ENCODE data around the gene CPEB2. TPM values are rescaled to one million over a fixed set of nuclear protein-coding genes. Genes with fewer than 3 reads are reported as not detected.

CPEB2 gene
- total and polyA plus RNA-seq, 10 of the 15 experiments (the other 5 are each of a cell fraction or from before 2014, with no cell fraction given), result 0.73 to 8.3 (median 3.7) TPM

- Histone ChIP-seq H3K4me2 (ENCODE audit: control insufficient read depth, insufficient read depth) (no peak overlapping the region), H3K27ac (ENCODE audit: control insufficient read depth, insufficient read depth) (no peak overlapping the region), H3K36me3 (ENCODE audit: control insufficient read depth in 2 of 2, insufficient read depth in 2 of 2, low read length in 1 of 2) (no peaks in the 10 kb centered on the region), H3K4me3 (no peak overlapping the region), H3K9ac (ENCODE audit: control insufficient read depth, insufficient read depth, low read length) (no peak overlapping the region), H3K79me2 (ENCODE audit: control insufficient read depth, insufficient read depth, low read length) (no peaks in the 10 kb centered on the region), H4K20me1 (ENCODE audit: control insufficient read depth, insufficient read depth) (no peaks in the 10 kb centered on the region), H3K9me3 (replicated peaks; ENCODE audit: control insufficient read depth, insufficient read depth, low read length) (no peaks in the 10 kb centered on the region), H3K27me3 (replicated peaks in 1 of 2; ENCODE audit: control insufficient read depth in 2 of 2, insufficient read depth in 2 of 2, low read length in 1 of 2) (no peaks in the 10 kb centered on the region), H2AFZ (ENCODE audit: control insufficient read depth, low read depth, low read length) (no peak overlapping the region), H3K4me1 (ENCODE audit: control insufficient read depth, insufficient read depth, low read length) (no peaks in the 10 kb centered on the region)
- DNase-seq (ENCODE audit: low read depth, low spot score), result no peak
- ChIA-PET POLR2A (interaction anchor here (0.5 kb wide), 1 partner anchor 668 kb away, joined by 3 read pairs; no protein-coding TSS in a partner anchor), SMC1A (ENCODE audit: uncharacterized antibody, unreplicated experiment) (interaction anchor here (0.9 to 1.1 kb wide), 2 partner anchors 14 to 67 kb away, joined by 3 to 4 read pairs; no protein-coding TSS in a partner anchor), CTCF (interaction anchor here (1.1 kb wide), 1 partner anchor 15 kb away, joined by 3 read pairs; no protein-coding TSS in a partner anchor), RAD21 (ENCODE audit: unreplicated experiment) (no interaction called here)
- no TSS peak for BruUV-seq (replicated peaks)
- FAIRE-seq, result no peak
- no peak for TF ChIP-seq ATF2 (IDR thresholded peaks at IDR 0.05; ENCODE audit: low read length)
- no peak for TF ChIP-seq RAD51 (IDR thresholded peaks at IDR 0.05)
- TF ChIP-seq IRF4 (IDR thresholded peaks at IDR 0.05; ENCODE audit: low read depth, low read length), result no peak
- TF ChIP-seq CHD4 (IDR thresholded peaks at IDR 0.05), result no peak
- no peak for TF ChIP-seq SMAD5 (IDR thresholded peaks at IDR 0.05; ENCODE audit: low read depth)
- no peak for TF ChIP-seq POLR2A (IDR thresholded peaks at IDR 0.05; ENCODE audit: low read depth, low read length)
- no peak for TF ChIP-seq ZNF592 (IDR thresholded peaks at IDR 0.05)
- no peak for TF ChIP-seq SMARCA5 (IDR thresholded peaks at IDR 0.05)
- no peak for TF ChIP-seq SREBF2 (IDR thresholded peaks at IDR 0.05; ENCODE audit: low read length)
- TF ChIP-seq SKIL (IDR thresholded peaks at IDR 0.05; ENCODE audit: low read depth, poor library complexity, severe bottlenecking), result no peak
- TF ChIP-seq CBFB (IDR thresholded peaks at IDR 0.05; ENCODE audit: low read depth), result no peak
- no peak for TF ChIP-seq FOXM1 (IDR thresholded peaks at IDR 0.05; ENCODE audit: low read depth, low read length)
- no peak for TF ChIP-seq ZSCAN29 (IDR thresholded peaks at IDR 0.05)
- TF ChIP-seq BHLHE40 (IDR thresholded peaks at IDR 0.05; ENCODE audit: borderline replicate concordance in 1 of 2, low read depth in 2 of 2, low read length in 1 of 2), result no peak
- TF ChIP-seq SREBF1 (IDR thresholded peaks at IDR 0.05; ENCODE audit: low read length), result no peak
- TF ChIP-seq NRF1 (conservative IDR thresholded peaks at IDR 0.05; ENCODE audit: low read depth, low read length), result no peak
- no peak for TF ChIP-seq IKZF1 (conservative IDR thresholded peaks at IDR 0.05)
- no peak for TF ChIP-seq NR2F1 (conservative IDR thresholded peaks at IDR 0.05)
- no peak for TF ChIP-seq SP1 (IDR thresholded peaks at IDR 0.05; ENCODE audit: low read depth, low read length)
- no peak for TF ChIP-seq TCF3 (IDR thresholded peaks at IDR 0.05; ENCODE audit: borderline replicate concordance, insufficient read depth, low read depth, low read length)
- ATAC-seq, result no peak
- 92% methylated on average over 1 of the region's 1 CpG for WGBS (ENCODE audit: insufficient coverage, insufficient replicate concordance, low lambda C conversion rate, missing lambda C conversion rate)
- in situ Hi-C loops (cut with MboI), result no loop called here
- intact Hi-C loops (cut with micrococcal nuclease; ENCODE audit: unreplicated experiment), result no loop called here
Observed at GRCh38 chr4:14985843-14986242, 16.4 kb upstream of the CPEB2 start.

All from GM12878 (cell line).